NCI-H187 treated with DMSO at 0.1 percent for 48 hours (cell line): ENCODE data around the gene GGPS1.
"Not testable (repeated sequence)": the region's sequence is repeated elsewhere in the genome, so short reads cannot be mapped to it uniquely, and the experiment has no call there.

ENCODE experiments used
- DNase-seq: peaks from one replicate; lab custom pipeline; 2025; lab: John Stamatoyannopoulos, UW

GGPS1 gene

DNA sequence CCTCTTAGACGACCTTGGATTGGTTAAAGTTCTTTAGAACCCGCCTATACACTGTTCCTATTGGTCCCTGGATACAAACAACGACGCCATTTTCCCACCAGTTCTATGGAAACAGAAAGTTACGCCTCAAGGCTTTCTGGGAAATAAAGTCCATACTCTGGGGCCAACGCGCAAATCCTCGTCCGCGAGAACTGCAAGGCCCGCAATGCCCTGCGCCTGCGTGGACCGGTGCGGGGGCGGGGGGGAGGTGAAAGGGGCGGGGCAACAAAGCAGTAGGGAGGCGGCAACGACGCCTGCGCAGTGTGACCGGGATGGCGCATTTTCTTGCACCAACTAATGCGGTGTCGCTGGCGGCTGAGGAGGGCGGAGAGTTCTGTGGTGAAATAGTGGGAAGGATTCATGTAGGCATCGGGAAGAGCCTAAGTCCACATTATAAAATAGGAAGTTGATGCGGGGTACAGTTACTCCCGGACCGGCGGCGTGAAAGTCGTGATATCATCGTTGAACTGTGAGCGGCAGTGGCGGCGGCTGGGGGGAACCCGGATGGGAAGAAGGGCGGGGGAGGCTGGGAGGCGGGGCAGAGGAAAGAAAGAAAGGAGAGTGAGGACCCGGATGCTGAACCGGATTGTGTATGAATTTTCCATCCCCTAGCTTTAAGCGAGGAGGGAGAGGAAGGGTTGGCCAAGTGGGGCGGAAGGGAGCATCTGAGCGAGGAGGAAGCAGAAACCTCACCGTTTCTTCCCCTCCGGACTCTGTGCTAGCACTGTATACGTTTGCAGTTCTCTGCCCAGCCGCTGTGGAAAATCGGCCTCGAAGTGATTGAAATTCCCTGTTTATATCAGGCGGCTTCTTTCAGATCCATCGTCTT is at the start of gene GGPS1:
TSS of gene GGPS1 (plus strand) at position 300 of the 868 bp plus-strand sequence. CDS start 6,695 bp downstream, outside the sequence.
- DNase-seq: peak; percentile 94

- no peak for DNase-seq
Measured at GRCh38 chr1:235278915-235279292, 49.5 kb upstream of the GGPS1 start.

DNA sequence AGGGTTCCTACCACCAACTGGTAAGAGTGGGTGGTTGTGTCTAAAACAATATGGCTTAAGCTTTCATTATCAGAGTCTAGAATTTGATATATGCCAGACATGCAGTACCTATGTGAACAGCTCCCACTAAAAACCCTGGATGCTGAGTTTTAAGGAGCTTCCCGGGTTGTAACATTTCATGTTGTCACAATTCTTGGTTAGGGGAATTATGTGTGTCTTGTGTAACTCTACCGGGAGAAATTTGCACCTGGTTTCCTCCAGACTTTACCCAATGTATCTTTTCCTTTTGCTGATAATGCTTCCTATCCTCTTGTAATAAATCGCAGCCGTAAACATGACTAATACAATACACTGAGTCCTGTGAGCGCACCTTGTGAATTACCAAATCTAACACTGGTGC is 48.7 kb upstream of the GGPS1 start:
- no peak for DNase-seq

DNA sequence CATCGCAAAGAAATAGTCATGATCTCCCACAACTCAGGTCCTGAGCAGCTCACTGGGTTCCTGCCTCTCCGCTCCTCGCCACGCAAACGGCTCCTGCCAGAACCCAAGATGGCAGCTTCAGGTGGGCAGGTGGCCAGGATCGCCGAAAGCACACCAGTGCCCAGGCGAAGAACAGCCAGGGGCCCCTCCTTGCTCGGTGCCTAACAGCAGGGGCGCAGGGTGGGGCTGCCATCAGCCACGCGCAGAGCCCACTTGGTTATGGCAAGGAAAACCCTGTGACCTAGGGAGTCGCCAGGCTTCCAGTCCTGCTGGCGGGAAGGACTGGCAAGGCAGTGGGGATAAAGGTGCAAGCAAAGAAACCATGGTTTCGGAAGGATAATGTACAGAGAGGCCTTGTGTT is 47.9 kb upstream of the GGPS1 start:
- DNase-seq: no peak

DNA sequence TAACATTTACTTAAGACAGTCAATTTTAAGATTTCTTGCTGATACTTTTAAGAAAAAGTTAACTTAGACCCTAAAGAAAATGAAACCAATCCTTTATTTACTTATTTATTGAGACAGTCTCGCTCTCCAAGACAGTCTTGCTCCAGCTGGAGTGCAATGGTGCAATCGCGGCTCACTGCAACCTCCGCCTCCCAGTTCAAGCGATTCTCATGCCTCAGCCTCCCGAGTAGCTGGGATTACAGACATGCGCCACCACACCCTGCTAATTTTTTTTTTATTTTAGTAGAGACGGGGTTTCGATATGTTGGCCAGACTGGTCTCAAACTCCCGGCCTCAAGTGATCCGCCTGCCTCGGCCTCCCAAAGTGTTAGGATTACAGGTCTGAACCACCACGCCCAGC is 44.7 kb upstream of the GGPS1 start:
- DNase-seq: not testable (repeated sequence)

DNA sequence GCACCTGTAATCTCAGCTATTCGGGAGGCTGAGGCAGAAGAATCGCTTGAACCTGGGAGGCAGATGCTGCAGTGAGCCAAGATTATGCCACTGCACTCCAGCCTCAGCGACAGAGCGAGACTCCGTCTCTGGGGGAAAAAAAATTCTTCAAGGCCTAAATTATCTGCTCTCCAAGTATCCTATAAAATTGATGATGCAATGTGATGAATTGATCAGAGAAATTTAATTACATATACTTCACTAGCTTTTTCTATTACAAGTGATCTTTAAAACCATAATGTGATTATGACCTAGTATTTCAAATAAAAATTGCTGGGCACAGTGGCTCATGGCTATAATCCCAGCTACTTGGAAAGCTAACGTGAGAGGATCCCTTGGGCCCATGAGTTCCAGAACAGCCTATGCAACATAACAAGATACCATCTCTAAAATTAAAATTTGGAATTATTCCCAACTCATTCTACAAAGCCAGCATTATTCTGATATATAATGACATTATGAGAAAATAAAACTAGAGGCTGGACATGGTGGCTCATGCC is 44.1 kb upstream of the GGPS1 start:
- no peak for DNase-seq

DNA sequence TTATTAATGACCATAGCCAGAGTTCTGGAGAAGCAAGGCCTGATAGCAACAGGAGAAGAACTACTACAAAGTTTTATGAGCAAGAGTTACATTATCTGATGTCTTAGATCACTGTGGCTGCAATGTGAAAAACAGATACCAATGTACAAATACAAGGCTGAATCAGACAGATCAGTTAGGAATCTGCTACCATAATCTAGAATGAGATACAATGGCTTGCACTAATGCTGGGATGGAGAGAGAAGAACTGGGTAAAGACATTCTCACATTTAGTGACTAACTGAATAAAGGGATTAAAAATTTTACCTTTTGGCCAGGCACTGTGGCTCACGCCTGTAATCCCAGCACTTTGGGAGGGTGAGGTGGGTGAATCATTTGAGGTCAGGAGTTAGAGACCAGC is 41.7 kb upstream of the GGPS1 start:
- no peak for DNase-seq

- no peak for DNase-seq
Measured at GRCh38 chr1:235287208-235287882, 41.0 kb upstream of the GGPS1 start.

DNA sequence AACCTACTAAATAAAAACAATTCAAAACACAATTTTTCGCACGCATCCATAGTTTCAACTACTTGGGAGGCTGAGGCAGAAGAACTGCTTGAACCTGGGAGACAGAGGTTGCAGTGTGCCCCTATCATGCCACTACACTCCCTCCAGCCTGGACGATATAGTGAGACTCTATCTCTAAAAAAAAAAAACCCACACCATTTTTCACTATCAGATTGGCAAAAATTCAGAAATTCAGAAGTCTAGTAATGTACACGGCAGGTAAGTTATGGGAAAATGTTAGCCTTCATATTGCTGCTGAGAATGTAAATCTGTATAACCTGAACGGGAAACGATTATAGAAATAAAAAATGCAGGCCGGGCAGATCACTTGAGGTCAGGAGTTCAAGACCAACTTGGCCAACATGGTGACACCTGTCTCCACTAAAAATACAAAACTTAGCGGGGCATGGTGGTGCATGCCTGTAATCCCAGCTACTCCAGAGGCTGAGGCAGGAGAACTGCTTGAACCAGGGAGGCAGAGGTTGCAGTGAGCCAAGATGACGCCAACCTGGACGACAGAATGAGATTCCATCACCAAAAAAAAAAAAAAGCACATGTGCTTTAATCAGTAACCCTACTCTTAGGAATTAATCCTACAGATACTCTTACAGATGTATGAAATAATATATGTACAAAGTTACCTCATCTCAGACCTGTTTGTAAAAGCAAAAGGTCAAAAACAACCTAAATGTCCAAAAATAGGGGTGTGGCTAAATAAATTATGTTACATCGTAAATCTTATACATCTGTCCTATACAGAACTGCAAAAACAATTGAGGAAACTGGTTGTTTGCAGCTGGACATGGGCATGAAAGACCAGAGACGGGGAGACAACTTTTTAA is 38.3 kb upstream of the GGPS1 start:
- no peak for DNase-seq

GRCh38 chr1:235290740-235291502 is 37.4 kb upstream of the GGPS1 start:
- DNase-seq: no peak

GRCh38 chr1:235291599-235292091 is 36.7 kb upstream of the GGPS1 start:
- DNase-seq: no peak

DNA sequence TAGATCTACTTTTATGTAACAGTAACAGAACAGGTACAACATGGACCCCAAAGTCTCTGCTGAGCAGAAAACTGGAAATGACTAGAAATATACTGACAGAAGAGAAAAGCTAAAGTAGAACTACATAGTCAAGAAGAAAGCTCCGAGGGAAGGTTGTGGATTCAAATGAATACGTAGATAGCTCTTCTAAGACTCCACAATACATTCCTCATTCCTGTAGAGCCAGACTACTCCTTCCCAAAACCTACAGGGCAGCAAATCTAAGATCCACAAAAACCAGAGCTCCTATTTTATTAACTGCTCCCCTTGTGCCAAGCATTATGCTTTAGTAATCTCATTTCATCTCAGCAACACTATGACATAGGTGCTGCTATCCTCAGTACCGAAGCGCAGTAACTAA is 35.6 kb upstream of the GGPS1 start:
- no peak for DNase-seq

DNA sequence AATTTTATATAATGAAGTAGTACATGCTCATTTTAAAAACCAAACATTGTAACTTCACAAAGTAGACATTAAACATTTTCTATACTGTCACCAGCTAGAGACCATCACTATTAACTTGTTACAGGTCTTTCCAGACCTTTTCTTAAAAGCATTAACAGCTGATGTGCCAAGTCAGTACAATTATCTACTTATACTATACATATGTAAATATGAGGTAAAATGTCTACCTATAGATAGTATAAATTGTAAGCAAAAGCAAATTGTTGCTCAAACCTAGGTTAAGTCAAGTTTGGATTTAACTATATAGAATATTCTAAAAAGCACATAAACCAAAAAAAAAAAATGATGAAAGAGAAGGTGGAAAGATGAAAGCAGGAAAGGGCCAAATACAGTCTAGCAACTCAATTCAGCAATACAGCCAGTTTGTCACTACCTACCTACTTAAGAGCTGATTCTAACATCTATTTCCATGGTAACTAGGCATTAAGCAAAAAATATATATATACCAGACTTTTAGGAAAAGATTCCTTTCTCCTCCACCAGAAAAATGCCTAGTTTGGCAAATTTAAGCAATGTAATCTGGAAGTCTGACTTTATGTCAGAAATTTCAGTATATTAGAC is 34.9 kb upstream of the GGPS1 start:
- DNase-seq: no peak

DNA sequence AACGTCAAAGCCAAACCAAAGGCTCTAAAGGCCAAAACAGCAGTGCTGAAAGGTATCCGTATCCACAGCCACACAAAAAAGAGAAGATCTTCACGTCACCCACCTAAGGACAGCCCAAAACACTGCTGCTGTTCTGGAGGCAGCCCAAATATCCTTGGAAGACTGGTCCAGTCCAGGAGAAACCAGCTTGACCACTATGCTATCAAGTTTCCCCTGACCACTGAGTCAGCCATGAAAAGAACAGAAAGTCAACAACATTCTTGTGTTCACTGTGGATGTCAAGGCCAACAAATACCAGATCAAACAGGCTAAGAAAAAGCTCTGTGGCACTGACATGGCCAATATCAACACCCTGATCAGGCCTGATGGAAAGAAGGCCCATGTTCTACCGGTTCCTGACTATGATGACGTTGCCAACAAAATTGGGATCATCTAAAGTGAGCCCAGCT is 32.4 kb upstream of the GGPS1 start:
- DNase-seq: no peak

DNA sequence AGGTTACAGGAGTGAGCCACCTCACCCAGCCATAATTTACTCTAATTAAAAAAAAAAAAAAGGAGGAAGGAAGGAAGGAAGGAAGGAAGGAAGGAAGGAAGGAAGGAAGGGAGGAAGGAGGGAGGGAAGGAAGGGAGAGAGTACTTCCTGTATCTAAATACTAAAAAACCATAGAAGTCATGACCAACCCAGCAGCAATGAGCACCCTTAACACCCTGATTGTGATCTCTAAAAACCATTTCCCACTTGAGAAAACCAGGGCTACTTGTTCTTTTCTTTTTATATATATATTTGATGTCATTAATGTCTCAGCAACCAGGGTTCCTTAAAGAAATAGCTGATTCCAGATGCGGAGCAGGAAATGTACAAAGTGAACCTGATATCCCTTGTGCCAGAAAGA is 31.6 kb upstream of the GGPS1 start:
- DNase-seq: no peak

GRCh38 chr1:235297579-235297978 is 30.8 kb upstream of the GGPS1 start:
- no peak for DNase-seq

DNA sequence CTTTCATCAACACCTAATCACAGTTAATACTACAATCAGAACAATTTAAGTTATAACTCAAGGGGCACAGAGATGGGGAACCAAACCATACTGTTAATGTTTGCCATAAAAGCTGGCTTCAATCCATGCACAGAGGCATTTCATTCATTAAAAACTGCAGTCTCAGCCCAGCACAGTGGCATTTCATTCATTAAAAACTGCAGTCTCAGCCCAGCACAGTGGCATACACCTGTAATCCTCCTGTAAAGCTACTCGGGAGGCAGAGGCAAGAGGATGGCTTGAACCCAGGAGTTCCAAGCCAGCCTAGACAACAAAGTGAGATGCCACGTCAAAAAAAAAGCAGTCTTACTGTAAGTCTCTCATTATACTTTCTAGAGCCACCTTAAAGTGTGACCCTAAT is 29.6 kb upstream of the GGPS1 start:
- no peak for DNase-seq

DNA sequence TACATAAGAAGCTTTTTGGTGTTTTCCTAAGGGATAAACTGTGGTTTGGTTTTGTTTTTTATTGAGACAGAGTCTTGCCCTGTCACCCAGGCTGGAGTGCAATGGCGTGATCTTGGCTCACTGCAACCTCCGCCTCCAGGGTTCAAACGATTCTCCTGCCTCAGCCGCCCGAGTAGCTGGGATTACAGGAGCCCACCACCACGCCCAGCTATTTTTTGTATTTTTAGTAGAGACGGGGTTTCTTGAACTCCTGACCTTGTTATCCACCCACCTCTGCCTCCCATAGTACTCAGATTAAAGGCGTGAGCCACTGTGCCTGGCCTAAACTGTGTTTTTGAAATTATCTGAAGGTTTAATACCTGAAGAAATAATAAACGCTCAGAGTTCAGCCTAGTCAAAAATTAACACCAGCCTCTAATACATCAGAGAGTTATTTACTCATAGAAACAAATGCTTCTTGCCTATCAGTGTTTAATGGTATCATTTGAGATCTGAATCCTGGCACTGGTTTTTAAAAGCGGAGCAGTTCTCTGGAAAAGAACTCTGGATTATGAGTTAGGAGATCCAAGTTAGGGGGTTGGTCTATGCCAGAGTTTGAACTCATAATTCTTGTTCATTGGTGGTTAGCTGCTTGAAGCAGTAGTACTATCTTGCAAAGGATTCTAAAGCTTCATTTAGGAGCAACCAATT is 29.1 kb upstream of the GGPS1 start:
- DNase-seq: no peak

- no peak for DNase-seq
Measured at GRCh38 chr1:235302143-235302542, 26.2 kb upstream of the GGPS1 start.
